Measurements from ENCODE around the gene GLIPR1.

Gene GLIPR1

DNA sequence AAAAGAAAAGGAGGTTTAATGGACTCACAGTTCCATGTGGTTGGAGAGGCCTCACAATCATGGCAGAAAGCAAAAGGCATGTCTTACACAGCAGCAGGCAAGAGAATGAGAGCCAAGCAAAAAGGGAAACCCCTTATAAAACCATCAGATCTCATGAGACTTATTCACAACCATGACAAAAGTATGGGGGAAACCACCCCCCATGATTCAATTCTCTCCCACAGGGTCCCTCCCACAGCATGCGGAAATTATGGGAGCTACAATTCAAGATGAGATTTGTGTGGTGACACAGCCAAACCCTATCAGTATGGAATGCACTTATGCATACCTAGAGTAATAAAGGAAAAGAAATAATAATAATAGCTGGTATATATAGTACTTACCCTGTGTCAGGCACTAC, 4.5 kb upstream of the GLIPR1 start:
- TF ChIP-seq, protein P1, sequence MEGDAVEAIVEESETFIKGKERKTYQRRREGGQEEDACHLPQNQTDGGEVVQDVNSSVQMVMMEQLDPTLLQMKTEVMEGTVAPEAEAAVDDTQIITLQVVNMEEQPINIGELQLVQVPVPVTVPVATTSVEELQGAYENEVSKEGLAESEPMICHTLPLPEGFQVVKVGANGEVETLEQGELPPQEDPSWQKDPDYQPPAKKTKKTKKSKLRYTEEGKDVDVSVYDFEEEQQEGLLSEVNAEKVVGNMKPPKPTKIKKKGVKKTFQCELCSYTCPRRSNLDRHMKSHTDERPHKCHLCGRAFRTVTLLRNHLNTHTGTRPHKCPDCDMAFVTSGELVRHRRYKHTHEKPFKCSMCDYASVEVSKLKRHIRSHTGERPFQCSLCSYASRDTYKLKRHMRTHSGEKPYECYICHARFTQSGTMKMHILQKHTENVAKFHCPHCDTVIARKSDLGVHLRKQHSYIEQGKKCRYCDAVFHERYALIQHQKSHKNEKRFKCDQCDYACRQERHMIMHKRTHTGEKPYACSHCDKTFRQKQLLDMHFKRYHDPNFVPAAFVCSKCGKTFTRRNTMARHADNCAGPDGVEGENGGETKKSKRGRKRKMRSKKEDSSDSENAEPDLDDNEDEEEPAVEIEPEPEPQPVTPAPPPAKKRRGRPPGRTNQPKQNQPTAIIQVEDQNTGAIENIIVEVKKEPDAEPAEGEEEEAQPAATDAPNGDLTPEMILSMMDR (IDR thresholded peaks at IDR 0.05; ENCODE audit: low read depth, low read length) = no peak
- TF ChIP-seq EZH2phosphoT487 (IDR thresholded peaks at IDR 0.05; ENCODE audit: low read depth) = no peak
- Histone ChIP-seq H3K9me3 (ENCODE audit: insufficient read depth, low read length) (no peaks in the 10 kb centered on the region), H3K4me3 (ENCODE audit: low read length) (no peak overlapping the region), H3K9ac (ENCODE audit: low read length) (no peak overlapping the region), H4K20me1 (ENCODE audit: insufficient read depth, low read length) (no peaks in the 10 kb centered on the region), H3K36me3 (replicated peaks; ENCODE audit: low read depth, low read length) (no peaks in the 10 kb centered on the region), H3K4me2 (ENCODE audit: low read length) (no peak overlapping the region), H3K27ac (ENCODE audit: low read length) (no peak overlapping the region), H2AFZ (ENCODE audit: low read depth, low read length) (no peak overlapping the region), H3K79me2 (ENCODE audit: low read length) (no peaks in the 10 kb centered on the region), H3K27me3 (ENCODE audit: low read depth, low read length) (no peaks in the 10 kb centered on the region), H3K4me1 (ENCODE audit: low read length) (peaks cover 38% of the 10 kb centered on the region)

DNA sequence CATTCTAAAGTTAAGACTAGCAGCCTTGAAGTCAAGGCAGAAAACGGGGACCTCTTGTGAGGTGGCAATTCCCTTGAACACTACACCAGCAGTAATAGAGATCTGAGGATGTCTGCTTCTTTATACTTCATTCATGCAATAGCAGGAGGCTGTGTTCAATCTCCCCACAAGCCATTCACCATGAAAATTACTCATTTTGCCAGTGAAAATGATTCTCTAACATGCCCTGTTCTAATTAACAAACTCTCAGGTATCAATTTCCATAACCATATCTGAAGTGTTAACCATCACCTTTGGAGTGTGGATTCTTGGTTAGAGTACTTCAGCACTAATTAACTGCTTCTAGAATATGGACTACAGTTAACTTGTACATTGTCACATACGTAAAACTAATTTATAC, 3.4 kb upstream of the GLIPR1 start:
- Histone ChIP-seq H4K20me1 (ENCODE audit: insufficient read depth, low read length) (no peaks in the 10 kb centered on the region), H3K9ac (ENCODE audit: low read length) (no peak overlapping the region), H3K36me3 (replicated peaks; ENCODE audit: low read depth, low read length) (no peaks in the 10 kb centered on the region), H3K4me1 (ENCODE audit: low read length) (peaks cover 42% of the 10 kb centered on the region), H3K27me3 (ENCODE audit: low read depth, low read length) (no peaks in the 10 kb centered on the region), H3K4me2 (ENCODE audit: low read length) (no peak overlapping the region), H2AFZ (ENCODE audit: low read depth, low read length) (no peak overlapping the region), H3K4me3 (ENCODE audit: low read length) (no peak overlapping the region), H3K27ac (ENCODE audit: low read length) (no peak overlapping the region), H3K9me3 (ENCODE audit: insufficient read depth, low read length) (no peaks in the 10 kb centered on the region), H3K79me2 (ENCODE audit: low read length) (peaks cover 5% of the 10 kb centered on the region)
- TF ChIP-seq, protein P1 (IDR thresholded peaks at IDR 0.05; ENCODE audit: low read depth, low read length) = no peak
- TF ChIP-seq EZH2phosphoT487 (IDR thresholded peaks at IDR 0.05; ENCODE audit: low read depth) = no peak

DNA sequence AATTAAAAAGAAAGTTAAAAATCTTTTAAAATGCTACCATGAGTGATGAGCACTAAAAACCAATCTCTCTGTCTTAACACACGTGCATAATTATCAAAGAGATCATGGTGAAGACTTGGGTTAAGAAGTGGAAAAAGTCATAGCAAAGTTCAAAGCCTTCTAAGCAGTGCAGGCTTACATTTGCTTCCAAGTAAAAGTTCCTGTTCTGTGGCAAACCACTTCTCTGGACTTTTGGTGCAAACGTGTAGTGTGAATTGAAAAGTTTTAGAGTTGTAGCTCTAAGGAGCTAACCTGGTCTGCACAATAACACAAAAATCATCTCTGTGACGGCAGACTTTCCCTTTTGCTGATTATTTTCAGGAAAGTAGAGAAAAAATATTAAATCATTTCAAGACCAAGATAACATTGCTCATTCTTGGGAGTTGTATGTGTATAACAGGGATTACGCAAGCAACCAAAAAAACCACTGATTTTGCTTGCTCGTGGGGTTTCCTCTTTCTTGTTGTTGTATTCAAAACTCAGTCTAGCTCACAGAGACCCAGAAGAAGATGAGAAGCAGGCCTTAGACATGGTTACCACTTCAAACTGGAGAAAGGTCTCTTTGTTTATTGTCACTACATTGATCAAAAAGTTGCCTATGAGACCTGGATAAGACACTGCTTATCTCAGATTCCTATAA, 2.3 kb upstream of the GLIPR1 start:
- no peaks in the 10 kb centered on the region for H3K9me3 ChIP-seq (ENCODE audit: insufficient read depth, low read length)
- H3K36me3 ChIP-seq (replicated peaks; ENCODE audit: low read depth, low read length) = no peaks in the 10 kb centered on the region
- peaks cover 5% of the 10 kb centered on the region for H3K79me2 ChIP-seq (ENCODE audit: low read length)
- peak overlapping the region; percentile 2; the same call in 1 of the 2 replicates for H3K4me3 ChIP-seq (ENCODE audit: low read length)
- no peaks in the 10 kb centered on the region for H3K27me3 ChIP-seq (ENCODE audit: low read depth, low read length)
- H3K4me1 ChIP-seq (ENCODE audit: low read length) = peaks cover 40% of the 10 kb centered on the region
- no peak overlapping the region; the same call in 1 of the 2 replicates for H2AFZ ChIP-seq (ENCODE audit: low read depth, low read length)
- H3K9ac ChIP-seq (ENCODE audit: low read length) = no peak overlapping the region
- no peak overlapping the region for H3K27ac ChIP-seq (ENCODE audit: low read length)
- TF ChIP-seq EZH2phosphoT487 (IDR thresholded peaks at IDR 0.05; ENCODE audit: low read depth) = no peak
- TF ChIP-seq, protein P1 (IDR thresholded peaks at IDR 0.05; ENCODE audit: low read depth, low read length) = no peak
- peak overlapping the region; percentile 33 for H3K4me2 ChIP-seq (ENCODE audit: low read length)
- no peaks in the 10 kb centered on the region for H4K20me1 ChIP-seq (ENCODE audit: insufficient read depth, low read length)

DNA sequence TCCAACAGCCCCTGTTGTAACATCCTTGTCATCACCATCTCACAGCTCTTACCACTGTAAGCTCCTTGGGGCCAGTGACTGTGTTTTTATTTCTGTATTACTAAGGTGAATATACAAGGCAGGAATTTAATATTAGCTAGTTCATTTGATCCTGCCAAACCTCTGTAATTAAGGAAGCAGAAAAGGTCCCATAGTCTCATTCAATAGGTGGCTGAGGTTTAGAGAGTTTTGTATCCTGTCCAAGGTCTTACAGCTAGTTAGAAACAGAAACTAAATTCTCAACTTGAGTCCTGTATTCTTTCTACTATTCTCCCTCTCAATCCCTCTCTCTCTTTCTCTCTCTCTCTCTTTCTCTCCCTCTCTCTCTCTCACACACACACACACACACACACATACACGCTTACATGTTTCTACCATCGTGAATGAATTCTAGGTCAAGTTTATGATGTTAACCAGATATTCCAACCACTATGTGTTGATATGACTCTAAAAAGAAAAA, 543 bp upstream of the GLIPR1 start:
- Histone ChIP-seq H3K27ac (ENCODE audit: low read length) (peak overlapping the region; percentile 94), H4K20me1 (ENCODE audit: insufficient read depth, low read length) (no peaks in the 10 kb centered on the region), H3K79me2 (ENCODE audit: low read length) (peaks cover 5% of the 10 kb centered on the region), H3K9me3 (ENCODE audit: insufficient read depth, low read length) (no peaks in the 10 kb centered on the region), H3K9ac (ENCODE audit: low read length) (peak overlapping the region; percentile 91), H3K4me2 (ENCODE audit: low read length) (peak overlapping the region; percentile 92), H3K36me3 (replicated peaks; ENCODE audit: low read depth, low read length) (peaks cover 4% of the 10 kb centered on the region), H2AFZ (ENCODE audit: low read depth, low read length) (peak overlapping the region; percentile 85), H3K27me3 (ENCODE audit: low read depth, low read length) (no peaks in the 10 kb centered on the region), H3K4me1 (ENCODE audit: low read length) (peaks cover 40% of the 10 kb centered on the region), H3K4me3 (ENCODE audit: low read length) (peak overlapping the region; percentile 84)
- no peak for TF ChIP-seq EZH2phosphoT487 (IDR thresholded peaks at IDR 0.05; ENCODE audit: low read depth)
- TF ChIP-seq, protein P1 (IDR thresholded peaks at IDR 0.05; ENCODE audit: low read depth, low read length) = no peak
